T-cell (primary cell): ENCODE measurements around the gene C1QTNF8. TPM values are rescaled to one million over a fixed set of nuclear protein-coding genes. Genes with fewer than 3 reads are reported as not detected.

ENCODE experiments used
- ATAC-seq, 4 experiments: fragments of 200-7000 bp in 3 of 4; fragments of 150-1000 bp in 1 of 4; cut with Tn5 transposase; replicated peaks in 1 of 4; 1 replicate in 3 of 4; 2 replicates in 1 of 4; pipeline ENCODE4 v1.10.0; 2021; ENCODE audit warnings: moderate library complexity in 3 of 4, mild to moderate bottlenecking in 2 of 4, moderate number of reproducible peaks in 1 of 4
- CTCF ChIA-PET, 2 donors: fragments of 300-600 bp; sonication (Branson Sonifier 250); formaldehyde crosslinking; loops; one replicate each; lab custom pipeline; 2022; ENCODE audit warnings: antibody characterized with exemption in 2 of 2; lab: Charles Lee
- POLR2A ChIA-PET, 2 donors: fragments of 300-600 bp; sonication (Branson Sonifier 250); formaldehyde crosslinking; loops; one replicate each; lab custom pipeline; 2022; ENCODE audit warnings: antibody characterized with exemption in 2 of 2; lab: Charles Lee
- DNase-seq, 35 experiments: peaks; one replicate each; pipeline versions ENCODE4 v3.0.0 to v3.0.0-alpha.2; 2013 to 2023
- H3K27ac ChIP-seq: one replicate; pipeline ENCODE4 v1.5.1; 2013; ENCODE audit warnings: low read length
- H3K27me3 ChIP-seq, 2 experiments: replicated peaks in 1 of 2; 1 replicate in 1 of 2; 2 replicates in 1 of 2; pipeline versions ENCODE4 v1.6.1 to v1.7.0; 2013; ENCODE audit warnings: low read length in 1 of 2, mixed read lengths in 1 of 2; ENCODE audit not compliant: control insufficient read depth in 2 of 2, insufficient read depth in 2 of 2; ENCODE audit errors: extremely low read depth in 1 of 2
- H3K36me3 ChIP-seq, 2 donors: 1 replicate in 1 of 2; 2 replicates in 1 of 2; pipeline versions ENCODE4 v1.6.1 to v1.7.0; 2013; ENCODE audit warnings: low read length in 1 of 2; ENCODE audit not compliant: control insufficient read depth in 2 of 2, insufficient read depth in 1 of 2; ENCODE audit errors: extremely low read depth in 1 of 2
- H3K4me1 ChIP-seq, 2 experiments: 1 replicate in 1 of 2; 2 replicates in 1 of 2; pipeline versions ENCODE4 v1.6.1 to v1.7.0; 2013; ENCODE audit warnings: low read length in 2 of 2, mixed read lengths in 1 of 2; ENCODE audit not compliant: insufficient read depth in 2 of 2, control insufficient read depth in 1 of 2; ENCODE audit errors: extremely low read depth in 1 of 2
- H3K4me3 ChIP-seq, 2 donors: 1 replicate in 1 of 2; 2 replicates in 1 of 2; pipeline versions ENCODE4 v1.5.1 to v1.7.0; 2013; ENCODE audit warnings: mild to moderate bottlenecking in 2 of 2, low read length in 1 of 2, moderate library complexity in 1 of 2; ENCODE audit not compliant: control insufficient read depth in 1 of 2; ENCODE audit errors: extremely low read depth in 1 of 2
- H3K9me3 ChIP-seq: 2 replicates; pipeline ENCODE4 v1.7.0; 2013
- H3K27ac Mint-ChIP-seq, 2 donors: one replicate each; pipeline ENCODE4 v1.8.0; 2020 to 2021; ENCODE audit warnings: mild to moderate bottlenecking in 2 of 2, mixed read lengths in 2 of 2
- H3K27me3 Mint-ChIP-seq, 2 donors: one replicate each; pipeline ENCODE4 v1.8.0; 2021 to 2022; ENCODE audit warnings: mixed read lengths in 2 of 2
- H3K36me3 Mint-ChIP-seq: one replicate; pipeline ENCODE4 v1.8.0; 2021; ENCODE audit warnings: mixed read lengths
- H3K4me1 Mint-ChIP-seq, 3 donors: one replicate each; pipeline ENCODE4 v1.8.0; 2020 to 2022; ENCODE audit warnings: mixed read lengths in 3 of 3, mild to moderate bottlenecking in 1 of 3
- H3K4me3 Mint-ChIP-seq, 3 donors: one replicate each; pipeline ENCODE4 v1.8.0; 2020 to 2022; ENCODE audit warnings: mild to moderate bottlenecking in 3 of 3, mixed read lengths in 3 of 3, moderate library complexity in 3 of 3
- H3K9me3 Mint-ChIP-seq, 3 donors: one replicate each; pipeline ENCODE4 v1.8.0; 2020 to 2022; ENCODE audit warnings: mixed read lengths in 3 of 3
- WGBS: methylation state at CpG from one replicate; pipeline ENCODE4 v1.1.5; 2013; ENCODE audit warnings: missing lambda C conversion rate; ENCODE audit not compliant: insufficient coverage; 5-methylcytosine and 5-hydroxymethylcytosine counted together
- total RNA-seq, 35 experiments: library from RNA in 6 of 35; stranded (reverse) in 6 of 35; fragments of 120-200 nt in 1 of 35; gene quantifications; one replicate each; pipeline versions ENCODE4 v1.2.1 to v1.2.4 and lab custom pipeline; 2013 to 2026

The C1QTNF8 gene
- total RNA-seq, 5 donors from 2014 or later (not counting 1 experiment from before 2014, with no cell fraction given) = not detected

GRCh38 chr16:1042049-1042744 lies 53.8 kb downstream of the C1QTNF8 start:
- H3K27me3 ChIP-seq = peaks cover 0 to 35% of the 10 kb centered on the region in 2 experiments
- peaks cover 0 to 3% (median 0%) of the 10 kb centered on the region in 3 donors for H3K4me1 Mint-ChIP-seq
- no peak overlapping the region for H3K27ac ChIP-seq
- no peaks in the 10 kb centered on the region for H3K36me3 ChIP-seq
- POLR2A ChIA-PET = no interaction called here
- no peaks in the 10 kb centered on the region for H3K36me3 Mint-ChIP-seq
- no peaks in the 10 kb centered on the region for H3K9me3 ChIP-seq
- H3K4me3 ChIP-seq = no peak overlapping the region
- WGBS = 85% methylated on average over 12 of the region's 15 CpGs
- H3K9me3 Mint-ChIP-seq = peaks cover 0 to 8% (median 0%) of the 10 kb centered on the region in 3 donors
- no peak overlapping the region for H3K4me3 Mint-ChIP-seq
- no peak for ATAC-seq
- H3K27ac Mint-ChIP-seq = no peak overlapping the region
- H3K27me3 Mint-ChIP-seq = peaks cover 4 to 10% of the 10 kb centered on the region in 2 donors
- no peaks in the 10 kb centered on the region for H3K4me1 ChIP-seq
- CTCF ChIA-PET = interaction anchor here in 1 of 2 donors (0.6 kb wide), 1 partner anchor 14 kb away, joined by 3 read pairs; no protein-coding TSS in a partner anchor
- no peak for DNase-seq

GRCh38 chr16:1040346-1040745 lies 55.7 kb downstream of the C1QTNF8 start:
- Histone ChIP-seq H3K9me3 (no peaks in the 10 kb centered on the region), H3K36me3 (no peaks in the 10 kb centered on the region), H3K4me3 (no peak overlapping the region), H3K27ac (no peak overlapping the region), H3K27me3 (peaks cover 0 to 43% of the 10 kb centered on the region in 2 experiments), H3K4me1 (no peaks in the 10 kb centered on the region)
- H3K36me3 Mint-ChIP-seq = no peaks in the 10 kb centered on the region
- peaks cover 4 to 10% of the 10 kb centered on the region in 2 donors for H3K27me3 Mint-ChIP-seq
- CTCF ChIA-PET = interaction anchor here in 1 of 2 donors (0.6 kb wide), 1 partner anchor 15 kb away, joined by 4 read pairs; no protein-coding TSS in a partner anchor
- ATAC-seq = no peak
- H3K4me1 Mint-ChIP-seq = peaks cover 0 to 3% (median 0%) of the 10 kb centered on the region in 3 donors
- 92% methylated on average over 22 of the region's 29 CpGs for WGBS
- DNase-seq = no peak
- H3K4me3 Mint-ChIP-seq = no peak overlapping the region
- H3K27ac Mint-ChIP-seq = no peak overlapping the region
- H3K9me3 Mint-ChIP-seq = peaks cover 0 to 8% (median 0%) of the 10 kb centered on the region in 3 donors
- POLR2A ChIA-PET = no interaction called here

GRCh38 chr16:1039762-1040161 lies 56.3 kb downstream of the C1QTNF8 start:
- Mint-ChIP-seq H3K27ac (no peak overlapping the region), H3K9me3 (peaks cover 0 to 8% (median 0%) of the 10 kb centered on the region in 3 donors), H3K27me3 (peaks cover 4 to 10% of the 10 kb centered on the region in 2 donors), H3K4me3 (no peak overlapping the region), H3K4me1 (peaks cover 0 to 3% (median 0%) of the 10 kb centered on the region in 3 donors), H3K36me3 (no peaks in the 10 kb centered on the region)
- Histone ChIP-seq H3K4me1 (no peaks in the 10 kb centered on the region), H3K9me3 (no peaks in the 10 kb centered on the region), H3K27ac (no peak overlapping the region), H3K4me3 (no peak overlapping the region), H3K27me3 (peaks cover 0 to 46% of the 10 kb centered on the region in 2 experiments), H3K36me3 (no peaks in the 10 kb centered on the region)
- POLR2A ChIA-PET = no interaction called here
- CTCF ChIA-PET = no interaction called here
- 83% methylated on average over 8 of the region's 11 CpGs for WGBS
- ATAC-seq = no peak
- no peak for DNase-seq

- Mint-ChIP-seq H3K9me3 (peaks cover 0 to 8% (median 0%) of the 10 kb centered on the region in 3 donors), H3K27ac (no peak overlapping the region), H3K36me3 (no peaks in the 10 kb centered on the region), H3K4me1 (peaks cover 0 to 3% (median 0%) of the 10 kb centered on the region in 3 donors), H3K4me3 (no peak overlapping the region), H3K27me3 (peaks cover 4 to 10% of the 10 kb centered on the region in 2 donors)
- DNase-seq (no peak), ATAC-seq (no peak)
- ChIA-PET CTCF (interaction anchor here in 1 of 2 donors (0.7 kb wide), 1 partner anchor 17 kb away, joined by 3 read pairs; no protein-coding TSS in a partner anchor), POLR2A (no interaction called here)
- H3K9me3 ChIP-seq = no peaks in the 10 kb centered on the region
- H3K4me3 ChIP-seq = no peak overlapping the region
- H3K4me1 ChIP-seq = no peaks in the 10 kb centered on the region
- peaks cover 0 to 47% of the 10 kb centered on the region in 2 experiments for H3K27me3 ChIP-seq
- H3K36me3 ChIP-seq = no peaks in the 10 kb centered on the region
- no peak overlapping the region for H3K27ac ChIP-seq
- WGBS = 77% methylated on average over 9 of the region's 12 CpGs
These were observed 57.1 kb downstream of the C1QTNF8 start for GRCh38 chr16:1038932-1039331.

Other genes with a start within 250 kb of the C1QTNF8 start
- 10 to 100 TPM; 46.6 to 59.4 (median 51.1) TPM for gene LMF1, start 125.3 kb downstream of the C1QTNF8 start, total RNA-seq
- gene SOX8, start 114.5 kb downstream of the C1QTNF8 start, total RNA-seq = 1 to 10 TPM; 4.7 to 5.9 (median 5.1) TPM
- gene SSTR5, start 23.5 kb downstream of the C1QTNF8 start, total RNA-seq = not detected
- 1 to 10 TPM; 3.4 to 8.2 (median 4.8) TPM for gene CACNA1H, start 56.9 kb upstream of the C1QTNF8 start, total RNA-seq
- gene TPSG1, start 129.0 kb upstream of the C1QTNF8 start, total RNA-seq = not detected
- 1 to 10 TPM in 1 of 5 donors, under 1 TPM in 3, not detected in 1; 0.32 to 4.3 (median 0.52) TPM for gene TPSB2, start 133.9 kb upstream of the C1QTNF8 start, total RNA-seq
- 1 to 10 TPM in 2 of 5 donors, under 1 TPM in 1, not detected in 2; 0.39 to 1.6 (median 1.2) TPM for gene TPSAB1, start 144.5 kb upstream of the C1QTNF8 start, total RNA-seq
- gene TPSD1, start 159.8 kb upstream of the C1QTNF8 start, total RNA-seq = under 1 TPM in 4 of 5 donors, not detected in 1; 0.28 to 0.40 (median 0.31) TPM
- gene UBE2I, start 213.4 kb upstream of the C1QTNF8 start, total RNA-seq = 100 to 1,000 TPM; 173 to 247 (median 190) TPM
- gene BAIAP3, start 237.4 kb upstream of the C1QTNF8 start, total RNA-seq = 10 to 100 TPM in 4 of 5 donors, 1 to 10 TPM in 1; 9.1 to 12.8 (median 12.7) TPM